Activated CD8-positive, alpha-beta memory T cell treated with anti-CD3 and anti-CD28 coated beads, Interleukin-2, amount 50 U/mL, for 48 hours (primary cell): Measurements from ENCODE around the gene VCX.
"Not testable (repeated sequence)": the region's sequence is repeated elsewhere in the genome, so short reads cannot be mapped to it uniquely, and the experiment has no call there.

Experiments
- DNase-seq: peaks from one replicate; pipeline ENCODE4 v3.0.0-alpha.2; 2020

The VCX gene

DNA sequence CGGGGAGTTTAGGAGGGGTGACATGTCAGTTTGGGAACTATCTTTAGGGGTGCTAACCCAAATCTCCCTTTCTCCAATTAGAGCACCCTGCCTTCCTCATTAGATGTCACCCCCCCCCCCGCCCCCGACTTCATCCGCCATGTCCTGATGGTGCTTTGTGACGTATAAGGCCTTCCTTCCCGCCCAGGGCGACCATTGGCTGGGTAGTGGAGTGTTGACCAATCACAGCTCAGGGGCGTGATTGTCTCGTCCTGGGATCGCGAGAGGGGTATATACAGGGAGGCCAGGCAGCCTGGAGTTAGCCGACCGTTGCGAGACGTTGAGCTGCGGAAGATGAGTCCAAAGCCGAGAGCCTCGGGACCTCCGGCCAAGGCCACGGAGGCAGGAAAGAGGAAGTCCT lies at the start of gene VCX:
Gene VCX (plus strand): TSS at position 301 of the 400 bp plus-strand sequence. CDS start 33 bp downstream, at position 334.
- DNase-seq: not testable (repeated sequence)

DNA sequence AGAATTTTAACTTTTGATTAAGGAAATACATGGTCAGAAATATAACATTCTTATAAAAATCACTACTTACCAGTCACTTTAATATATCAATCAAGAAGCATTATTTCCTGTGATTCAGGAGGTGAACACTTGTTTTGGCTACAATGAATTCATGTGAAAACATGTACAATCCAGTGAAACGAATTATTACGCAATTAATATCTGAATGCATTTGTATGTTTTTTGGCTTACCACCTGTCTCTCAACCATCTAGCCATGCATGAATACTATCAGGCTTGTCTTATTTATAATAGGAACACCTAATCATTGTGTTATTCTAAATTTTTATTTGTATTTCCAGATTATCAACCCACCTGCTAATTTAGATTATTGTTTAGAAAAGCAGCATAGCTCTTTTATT lies 44.6 kb upstream of the VCX start:
- no peak for DNase-seq

GRCh38 chrX:7801711-7802110 lies 41.3 kb upstream of the VCX start:
- no peak for DNase-seq

DNA sequence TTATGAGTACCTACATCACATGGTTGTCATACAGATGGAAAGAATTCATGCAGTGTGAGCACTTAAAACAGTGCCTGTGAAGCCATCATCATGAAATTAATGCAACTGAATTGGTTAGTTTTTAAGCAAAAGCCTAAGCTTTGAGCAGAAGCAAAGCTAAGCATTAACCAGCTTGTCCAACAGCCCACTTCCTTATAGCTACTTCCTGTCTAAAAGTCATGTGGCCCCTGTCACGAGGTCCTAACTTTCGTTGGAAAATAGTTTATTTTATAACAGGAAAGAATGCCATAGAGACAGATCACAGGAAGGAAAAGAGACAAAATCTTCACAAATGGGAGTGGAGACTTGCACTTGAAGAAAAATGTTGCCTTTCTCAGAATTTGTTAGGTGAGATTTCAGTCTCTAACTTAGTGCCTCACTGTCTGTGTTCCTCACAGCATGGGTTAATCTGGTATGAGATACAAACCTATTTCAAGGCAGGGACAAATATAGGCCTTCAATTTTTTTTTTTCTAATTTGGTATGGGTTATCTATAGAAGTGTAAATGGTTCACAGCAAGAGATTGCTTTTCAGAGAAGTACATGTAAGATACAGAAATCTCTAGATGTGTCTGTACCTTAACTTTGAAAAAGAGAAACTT lies 27.7 kb upstream of the VCX start:
- no peak for DNase-seq

- DNase-seq: no peak
Measured at GRCh38 chrX:7828594-7828993, 14.4 kb upstream of the VCX start.

- DNase-seq: no peak
Measured at GRCh38 chrX:7841084-7841805, 1.7 kb upstream of the VCX start.

GRCh38 chrX:7852166-7852565 lies 9.2 kb downstream of the VCX start:
- DNase-seq: no peak

DNA sequence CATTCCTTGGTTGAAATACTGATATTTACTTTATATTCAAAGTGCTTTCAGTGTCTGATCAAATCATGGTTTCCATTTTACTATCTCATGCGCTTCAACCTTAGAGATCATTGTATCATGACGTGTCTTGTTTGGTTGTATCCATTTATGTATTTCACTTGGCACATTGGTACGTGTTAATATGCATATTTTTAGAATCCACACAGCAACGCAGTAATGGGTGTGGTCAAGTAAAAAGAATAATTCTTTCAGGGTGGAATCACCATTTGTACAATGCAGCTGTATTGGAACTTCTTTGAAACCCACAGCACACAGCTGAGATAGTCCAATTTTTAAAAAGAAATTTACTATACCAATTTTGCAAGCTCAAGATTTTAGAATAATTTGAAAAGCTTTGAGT lies 29.1 kb downstream of the VCX start:
- DNase-seq: no peak

DNA sequence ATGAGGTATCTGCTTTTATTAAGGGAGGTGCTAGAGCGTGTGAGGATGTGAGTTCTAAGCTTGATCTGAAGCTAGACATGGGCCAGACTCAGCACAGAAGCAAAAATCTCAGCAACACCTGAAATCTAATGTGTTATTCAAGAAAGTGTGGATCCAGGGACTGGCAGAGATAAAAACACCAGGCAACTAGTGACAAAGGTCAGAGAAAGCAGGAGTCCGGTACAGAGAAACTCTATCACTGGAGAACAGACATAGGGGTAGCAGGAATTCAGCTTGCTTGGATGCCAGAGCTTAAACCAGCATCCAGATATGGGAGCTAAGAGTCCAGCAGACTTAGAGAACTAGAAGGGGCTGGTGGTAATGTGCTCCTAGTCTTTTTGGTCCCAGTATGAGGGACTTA lies 34.0 kb downstream of the VCX start:
- DNase-seq: no peak

DNA sequence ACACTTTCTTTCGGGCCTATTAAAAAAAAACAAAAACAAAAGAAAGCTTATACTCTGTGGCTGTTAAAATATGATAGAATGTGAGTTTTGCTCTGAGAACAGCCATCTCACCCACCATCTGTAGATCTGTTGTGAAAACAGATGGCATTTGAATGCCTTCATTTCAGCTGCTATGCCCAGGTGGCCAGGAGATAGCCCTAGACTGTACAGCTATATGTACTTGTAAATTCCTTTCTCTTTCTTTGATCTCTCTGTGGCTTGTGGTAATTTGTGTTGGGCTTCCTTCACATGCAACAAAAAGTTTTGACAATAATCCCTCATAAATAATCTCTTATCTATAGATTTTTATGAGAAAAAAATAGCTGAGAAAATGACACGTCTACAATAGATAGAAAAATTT lies 46.2 kb downstream of the VCX start:
- DNase-seq: no peak

DNA sequence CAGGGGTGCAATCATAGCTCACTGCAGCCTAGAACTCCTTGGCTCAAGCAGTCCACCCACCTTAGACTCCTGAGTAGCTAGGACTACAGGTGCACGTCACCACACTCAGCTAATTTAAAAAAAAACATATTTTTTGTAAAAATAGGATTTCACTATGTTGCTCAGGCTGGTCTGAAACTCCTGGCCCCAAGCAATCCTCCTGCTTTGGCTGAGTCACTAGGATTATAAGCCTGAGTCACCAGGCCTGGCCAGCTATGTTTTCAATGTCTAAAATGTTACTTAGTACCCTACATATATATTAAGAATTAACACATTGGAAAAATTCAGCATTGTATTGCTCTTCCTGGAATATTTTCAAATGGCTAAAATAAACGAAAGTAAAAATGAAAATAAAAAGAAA lies 46.7 kb downstream of the VCX start:
- no peak for DNase-seq

- no peak for DNase-seq
Measured at GRCh38 chrX:7891928-7892327, 49.0 kb downstream of the VCX start.
